GM19463 (cell line): ENCODE data around the gene KRTAP9-7.

ENCODE experiments used
- ATAC-seq: cut with Tn5 transposase; IDR thresholded peaks from one replicate; pipeline ENCODE4 v1.9.1; 2021; ENCODE audit warnings: mild to moderate bottlenecking, moderate library complexity; ENCODE audit not compliant: unreplicated experiment

Gene KRTAP9-7

GRCh38 chr17:41318231-41318630, 42.7 kb downstream of the KRTAP9-7 start:
- no peak for ATAC-seq

DNA sequence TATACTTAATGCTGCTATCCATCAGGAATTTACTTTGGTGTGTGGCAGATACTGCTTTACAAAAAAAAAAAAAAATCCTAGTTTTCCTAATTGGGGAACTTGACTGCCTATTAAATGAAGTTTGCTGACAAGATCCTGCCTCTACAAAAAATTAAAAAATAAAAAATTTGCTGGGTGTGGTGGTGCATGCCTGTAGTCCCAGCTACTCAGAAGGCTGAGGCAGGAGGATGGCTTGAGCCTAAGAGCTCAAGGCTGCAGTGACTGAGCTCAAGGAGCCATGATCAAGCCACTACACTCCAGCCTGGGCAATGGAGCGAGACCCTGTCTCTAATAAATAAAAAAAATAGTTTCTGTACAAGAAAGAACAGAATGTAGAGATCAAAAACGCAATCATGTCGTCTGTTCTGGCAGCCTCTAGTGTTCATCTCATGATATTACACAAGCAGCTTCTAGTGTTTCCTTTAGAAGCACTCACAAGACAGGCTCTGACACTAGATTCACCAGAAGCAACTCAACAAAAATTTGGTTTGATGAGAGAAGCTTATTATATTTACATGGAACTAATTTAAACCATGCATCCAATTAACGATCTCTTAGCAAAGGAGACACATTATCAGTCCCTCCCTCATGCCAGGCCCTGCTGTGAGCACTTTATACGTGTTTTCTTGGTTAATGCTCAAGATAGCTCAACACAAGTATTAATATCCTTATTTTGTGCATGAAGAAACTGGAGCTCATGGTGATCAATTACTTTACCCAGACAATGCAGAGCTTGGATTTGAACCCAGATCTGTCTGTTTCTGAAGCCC, 46.8 kb downstream of the KRTAP9-7 start:
- ATAC-seq, result no peak

- ATAC-seq, result no peak
Measured at GRCh38 chr17:41322903-41323895, 47.7 kb downstream of the KRTAP9-7 start.

DNA sequence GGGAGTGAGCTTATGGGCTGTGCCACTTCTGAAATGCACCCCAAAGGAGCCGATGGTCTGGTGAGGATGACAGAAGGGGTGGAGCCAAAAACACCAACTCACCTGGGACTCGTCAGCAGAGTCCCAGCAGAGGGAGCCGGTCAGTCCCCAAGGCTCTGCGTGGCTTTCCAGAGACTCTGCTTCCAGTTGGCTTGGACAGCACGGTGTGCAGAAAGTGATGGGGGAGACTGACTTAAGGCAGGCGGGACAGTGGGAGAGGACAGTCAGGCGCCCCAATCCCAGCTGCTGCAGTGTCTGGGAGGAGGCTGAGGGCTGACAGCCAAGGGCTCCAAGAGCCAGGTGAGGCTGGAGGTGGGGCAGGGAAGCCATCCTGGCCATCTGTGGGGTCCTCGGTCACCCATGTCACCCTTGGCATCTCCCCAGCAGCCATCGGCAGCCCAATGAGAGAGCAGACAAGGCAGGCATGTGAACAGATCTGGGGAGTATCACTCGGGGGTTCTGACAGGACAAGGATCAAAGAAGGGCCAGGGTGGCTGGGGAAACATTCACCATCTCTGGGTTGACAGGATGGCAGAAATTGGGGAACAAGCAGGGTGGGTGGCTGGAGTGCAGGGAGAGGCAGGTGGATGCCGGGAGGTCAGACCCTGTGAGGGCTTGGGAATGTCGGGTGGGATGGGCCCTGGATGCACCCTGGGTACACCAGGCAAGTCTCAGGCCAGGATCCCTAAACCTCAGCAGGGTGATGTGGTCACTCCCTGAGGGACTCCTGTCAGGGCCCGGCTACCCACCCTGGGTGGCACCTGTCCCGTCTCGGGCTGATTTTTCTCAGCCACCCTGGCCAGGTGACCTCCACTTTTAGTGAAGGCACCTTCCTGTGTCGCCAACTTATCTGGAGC, 48.9 kb downstream of the KRTAP9-7 start:
- no peak for ATAC-seq

DNA sequence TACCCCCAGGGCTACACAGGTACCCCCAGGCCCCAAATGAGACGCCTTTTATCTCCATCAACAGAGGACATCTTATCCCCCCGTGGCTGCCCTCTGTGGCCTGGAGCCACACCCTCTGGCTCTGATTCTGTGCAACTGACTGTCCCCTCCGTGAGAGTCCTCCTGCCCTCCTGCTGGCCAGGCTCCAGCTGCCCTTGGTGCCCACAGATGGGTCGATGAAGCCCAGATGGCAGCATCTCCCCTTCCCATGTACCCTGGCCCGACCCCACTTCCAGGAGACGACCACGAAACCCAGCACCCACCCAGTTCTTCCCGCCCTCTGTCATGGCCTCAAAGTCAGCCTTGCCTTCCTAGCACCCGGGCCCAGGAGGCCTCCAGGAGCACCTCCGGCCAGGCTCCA, 49.6 kb downstream of the KRTAP9-7 start:
- no peak for ATAC-seq

DNA sequence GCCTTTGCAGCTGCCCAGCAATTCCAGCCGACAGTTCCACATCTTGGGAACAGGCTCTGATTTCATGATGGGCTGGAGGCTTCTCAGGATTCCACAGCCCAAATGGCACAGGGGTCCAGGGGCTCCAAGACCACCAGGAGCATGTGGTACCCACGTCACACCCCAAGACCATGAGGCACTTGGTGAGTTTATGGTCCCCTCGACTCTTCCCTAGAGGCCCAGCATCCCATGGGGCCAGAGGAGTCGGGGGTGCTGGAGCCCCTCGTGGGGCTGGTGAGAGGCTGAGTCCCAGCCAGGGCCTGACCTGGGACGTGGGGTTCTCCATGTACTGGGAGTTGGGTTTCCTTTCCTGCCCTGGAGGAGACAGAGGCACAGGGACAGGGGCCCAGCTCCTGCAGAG, 50.1 kb downstream of the KRTAP9-7 start:
- ATAC-seq, result no peak
